Coronary artery (tissue), 2 donors: ENCODE data around the gene P3H1.
"Not testable (repeated sequence)": the region's sequence is repeated elsewhere in the genome, so short reads cannot be mapped to it uniquely, and the experiment has no call there.

Experiments used
- DNase-seq: peaks from one replicate; pipeline ENCODE4 v3.0.0-alpha.2; 2017; ENCODE audit warnings: low spot score
- H3K27ac ChIP-seq, 2 donors: fragments of 200-600 bp; sonication (generic); one replicate each; pipeline ENCODE4 v1.5.1; 2016 to 2019
- H3K4me3 ChIP-seq: fragments of 200-600 bp; sonication (generic); 2 replicates; pipeline ENCODE4 v1.5.1; 2016; ENCODE audit warnings: mild to moderate bottlenecking, moderate library complexity
- TF ChIP-seq, protein P1 (sequence below): fragments of 200-600 bp; sonication (generic); IDR thresholded peaks from one replicate; pipeline ENCODE4 v1.5.1; 2019; ENCODE audit warnings: antibody characterized with exemption

P3H1 gene

DNA sequence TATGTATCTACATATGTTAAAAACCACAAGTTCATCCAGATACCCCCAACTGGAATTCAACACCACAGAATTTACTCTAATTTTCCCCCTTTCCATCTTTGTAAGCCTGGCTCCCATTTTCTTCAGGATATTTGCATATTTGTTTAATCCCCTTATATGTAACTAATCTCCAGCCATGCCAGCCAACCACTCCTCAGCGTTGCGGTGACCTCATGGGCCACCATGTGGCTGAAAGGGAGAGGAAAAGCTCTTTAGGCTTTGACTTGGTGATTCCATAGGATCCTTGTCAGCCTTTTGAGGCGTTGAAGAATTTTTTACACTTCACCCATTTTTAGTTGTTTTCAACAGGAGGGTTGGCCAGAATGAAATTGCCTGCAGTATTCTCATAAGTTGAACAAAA is 36.8 kb downstream of the P3H1 start:
- DNase-seq: no peak
- no peak overlapping the region for H3K4me3 ChIP-seq
- TF ChIP-seq, protein P1, sequence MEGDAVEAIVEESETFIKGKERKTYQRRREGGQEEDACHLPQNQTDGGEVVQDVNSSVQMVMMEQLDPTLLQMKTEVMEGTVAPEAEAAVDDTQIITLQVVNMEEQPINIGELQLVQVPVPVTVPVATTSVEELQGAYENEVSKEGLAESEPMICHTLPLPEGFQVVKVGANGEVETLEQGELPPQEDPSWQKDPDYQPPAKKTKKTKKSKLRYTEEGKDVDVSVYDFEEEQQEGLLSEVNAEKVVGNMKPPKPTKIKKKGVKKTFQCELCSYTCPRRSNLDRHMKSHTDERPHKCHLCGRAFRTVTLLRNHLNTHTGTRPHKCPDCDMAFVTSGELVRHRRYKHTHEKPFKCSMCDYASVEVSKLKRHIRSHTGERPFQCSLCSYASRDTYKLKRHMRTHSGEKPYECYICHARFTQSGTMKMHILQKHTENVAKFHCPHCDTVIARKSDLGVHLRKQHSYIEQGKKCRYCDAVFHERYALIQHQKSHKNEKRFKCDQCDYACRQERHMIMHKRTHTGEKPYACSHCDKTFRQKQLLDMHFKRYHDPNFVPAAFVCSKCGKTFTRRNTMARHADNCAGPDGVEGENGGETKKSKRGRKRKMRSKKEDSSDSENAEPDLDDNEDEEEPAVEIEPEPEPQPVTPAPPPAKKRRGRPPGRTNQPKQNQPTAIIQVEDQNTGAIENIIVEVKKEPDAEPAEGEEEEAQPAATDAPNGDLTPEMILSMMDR: no peak
- H3K27ac ChIP-seq: no peak overlapping the region

DNA sequence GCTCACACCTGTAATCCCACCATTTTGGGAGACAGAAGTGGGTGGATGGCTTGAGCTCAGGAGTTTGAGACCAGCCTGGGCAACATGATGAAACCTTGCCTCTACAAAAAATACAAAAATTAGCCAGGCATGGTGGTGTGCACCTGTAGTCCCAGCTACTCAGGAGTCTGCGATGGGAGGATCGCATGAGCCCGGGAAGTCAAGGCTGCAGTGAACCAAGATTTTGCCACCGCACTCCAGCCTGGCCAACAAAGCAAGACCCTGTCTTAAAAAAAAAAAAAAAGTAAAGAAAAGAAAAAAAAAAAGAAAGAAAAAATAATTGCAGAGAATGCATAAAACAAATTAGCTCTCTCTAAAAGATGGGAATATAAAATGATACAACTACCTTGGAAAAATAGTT is 41.0 kb downstream of the P3H1 start:
- H3K27ac ChIP-seq, H3K4me3 ChIP-seq, DNase-seq: not testable (repeated sequence)

DNA sequence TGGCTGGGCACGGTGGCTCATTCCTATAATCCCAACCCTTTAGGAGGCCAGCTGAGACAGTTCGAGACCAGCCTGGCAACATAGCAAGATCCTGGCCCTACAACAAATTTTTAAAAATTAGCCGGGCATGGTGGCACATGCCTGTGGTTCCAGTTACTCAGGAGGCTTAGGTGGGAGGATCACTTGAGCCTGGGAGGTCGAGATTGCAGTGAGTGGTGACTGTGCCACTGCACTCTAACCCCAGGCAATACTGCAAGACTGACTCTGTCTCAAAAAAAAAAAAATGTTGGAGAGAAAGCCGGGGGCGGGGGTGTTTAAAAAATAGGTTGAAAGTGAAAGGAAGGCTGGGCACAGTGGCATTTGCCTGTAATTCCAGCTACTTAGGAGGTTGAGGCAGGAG is 43.3 kb downstream of the P3H1 start:
- H3K27ac ChIP-seq: no peak overlapping the region
- DNase-seq: no peak

DNA sequence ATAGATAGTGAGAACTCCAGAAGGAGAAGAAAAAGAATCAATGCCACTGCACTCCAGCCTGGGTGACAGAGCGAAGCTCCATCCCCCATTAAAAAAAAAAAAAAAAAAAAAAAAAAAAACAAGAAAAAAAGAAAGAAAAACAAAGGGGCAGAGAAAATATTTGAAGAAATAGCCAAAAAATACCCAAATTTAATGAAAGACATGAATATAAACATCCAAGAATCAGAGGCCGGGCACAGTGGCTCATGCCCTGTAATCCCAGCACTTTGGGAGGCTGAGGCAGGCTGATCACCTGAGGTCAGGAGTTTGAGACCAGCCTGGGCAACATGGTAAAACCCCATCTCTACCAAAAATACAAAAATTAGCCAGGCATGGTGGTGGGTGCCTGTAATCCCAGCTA is 44.4 kb downstream of the P3H1 start:
- DNase-seq, H3K27ac ChIP-seq, H3K4me3 ChIP-seq: not testable (repeated sequence)

More for the DNA sequence above, 43.3 kb downstream of the P3H1 start:
- no peak overlapping the region for H3K4me3 ChIP-seq
- TF ChIP-seq, protein P1: no peak

DNA sequence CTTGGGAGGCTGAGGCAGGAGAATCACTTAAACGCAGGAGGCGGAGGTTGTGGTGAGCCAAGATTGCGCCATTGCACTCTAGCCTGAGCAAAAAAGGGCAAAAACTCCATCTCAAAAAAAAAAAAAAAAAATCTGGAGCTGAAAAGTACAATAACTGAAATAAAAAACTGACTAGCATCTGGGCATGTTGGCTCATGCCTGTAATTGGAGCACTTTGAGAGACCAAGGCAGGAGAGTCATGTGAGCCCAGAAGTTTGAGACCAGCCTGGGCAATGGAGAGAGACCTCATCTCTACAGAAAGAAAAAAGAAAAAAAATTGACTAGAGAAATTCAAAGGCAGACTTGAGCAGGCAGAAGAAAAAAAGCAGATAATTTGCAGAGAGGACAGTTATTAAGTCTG is 44.9 kb downstream of the P3H1 start:
- TF ChIP-seq, protein P1: no peak
- H3K27ac ChIP-seq: no peak overlapping the region
- H3K4me3 ChIP-seq: no peak overlapping the region
- DNase-seq: no peak

DNA sequence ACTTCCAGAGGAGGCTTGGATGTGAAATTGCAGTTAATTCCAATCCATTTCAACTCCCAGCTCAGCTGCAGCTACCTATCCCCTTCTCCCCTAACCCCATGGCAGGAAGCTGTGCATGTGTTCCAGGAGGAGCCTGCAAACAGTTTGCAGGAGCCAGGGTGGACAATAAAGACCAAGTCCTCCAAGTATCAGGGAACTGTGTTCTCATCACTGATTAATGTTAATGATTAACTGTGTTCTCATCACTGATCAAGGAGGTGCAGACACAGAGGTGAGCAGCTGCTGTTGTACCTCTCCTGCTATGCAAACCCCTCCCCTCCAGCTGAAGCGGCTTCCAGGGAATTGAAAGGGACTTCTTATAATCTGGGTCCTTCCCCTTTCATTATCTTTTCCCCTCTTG is 46.0 kb downstream of the P3H1 start:
- Histone ChIP-seq H3K4me3 (no peak overlapping the region), H3K27ac (no peak overlapping the region)
- TF ChIP-seq, protein P1: no peak
- DNase-seq: no peak

DNA sequence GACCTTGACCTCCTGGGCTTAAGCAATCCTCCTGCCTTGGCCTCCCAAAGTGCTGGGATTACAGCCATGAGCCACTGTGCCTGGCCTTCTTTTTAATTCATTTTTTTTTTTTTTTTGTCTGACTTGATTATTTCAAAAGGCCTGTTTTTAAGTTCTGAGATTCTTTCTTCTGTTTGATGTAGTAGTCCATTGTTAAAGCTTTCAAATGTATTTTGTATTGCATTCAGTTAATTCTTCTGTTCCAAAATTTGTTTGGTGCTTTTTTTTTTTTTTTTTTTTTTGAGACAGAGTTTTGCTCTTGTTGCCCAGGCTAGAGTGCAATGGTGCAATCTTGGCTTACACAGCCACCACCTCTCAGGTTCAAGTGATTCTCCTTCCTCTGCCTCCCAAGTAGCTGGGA is 52.4 kb downstream of the P3H1 start:
- not testable (repeated sequence) for H3K4me3 ChIP-seq, DNase-seq, H3K27ac ChIP-seq

DNA sequence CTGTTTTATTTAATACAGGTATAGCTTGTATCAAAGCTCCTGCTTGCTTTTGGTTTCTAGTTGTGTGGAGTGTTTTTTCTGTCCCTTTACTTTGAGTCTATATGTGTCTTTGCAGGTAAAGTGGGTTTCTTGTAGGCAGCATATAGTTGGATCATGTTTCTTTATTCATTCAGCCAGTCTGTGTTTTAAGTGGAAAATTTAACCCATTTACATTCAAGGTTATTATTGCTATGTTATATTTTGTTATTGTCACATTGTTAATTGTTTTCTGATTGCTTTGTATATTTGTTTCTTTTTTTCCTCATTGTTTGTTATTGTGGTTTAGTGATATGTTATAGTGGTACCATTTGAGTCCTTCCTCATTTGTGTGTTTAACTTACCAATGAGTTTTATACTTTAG is 53.5 kb downstream of the P3H1 start:
- TF ChIP-seq, protein P1: no peak

DNA sequence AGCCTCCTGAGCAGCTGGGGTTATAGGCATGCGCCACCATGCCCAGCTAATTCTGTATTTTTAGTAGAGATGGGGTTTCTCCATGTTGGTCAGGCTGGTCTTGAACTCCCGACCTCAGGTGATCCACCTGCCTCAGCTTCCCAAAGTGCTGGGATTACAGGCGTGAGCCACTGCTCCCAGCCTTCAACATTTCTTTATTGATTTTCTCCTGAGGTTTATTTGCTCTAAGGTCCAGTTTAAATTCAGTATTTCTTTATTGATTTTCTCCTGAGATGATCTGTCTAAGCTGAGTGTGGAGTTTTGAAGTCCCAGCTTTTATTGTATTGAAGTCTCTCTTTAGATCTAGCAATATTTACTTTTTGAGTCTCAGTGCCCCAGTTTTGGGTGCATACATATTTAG is 54.0 kb downstream of the P3H1 start:
- not testable (repeated sequence) for H3K4me3 ChIP-seq, DNase-seq, H3K27ac ChIP-seq

More for the DNA sequence above, 53.5 kb downstream of the P3H1 start:
- H3K4me3 ChIP-seq: no peak overlapping the region
- H3K27ac ChIP-seq: no peak overlapping the region
- no peak for DNase-seq
